Pancreas (tissue), 10 donors: ENCODE data around the gene ARID3B. TPM values are rescaled to one million over a fixed set of nuclear protein-coding genes. Genes with fewer than 3 reads are reported as not detected.

Source experiments
- ATAC-seq, 4 donors: fragments of 200-7000 bp; cut with Tn5 transposase; one replicate each; pipeline versions ENCODE4 v1.8.0 to v1.9.1; 2020; ENCODE audit warnings: mild to moderate bottlenecking in 4 of 4, moderate library complexity in 4 of 4
- DNase-seq, 6 donors: peaks; one replicate each; pipeline ENCODE4 v3.0.0-alpha.2; 2020
- FAIRE-seq: peaks from 2 replicates; lab custom pipeline; 2012; peaks lifted over from hg19 to GRCh38; lab: Jason Lieb, UNC
- H3K27ac ChIP-seq, 4 donors: fragments of 200-600 bp; sonication (generic); 1 replicate in 3 of 4; 2 replicates in 1 of 4; pipeline versions ENCODE4 v1.5.0 to v1.8.0; 2020
- H3K27me3 ChIP-seq, 4 donors: fragments of 200-600 bp; one replicate each; pipeline ENCODE4 v1.8.0; 2021
- H3K36me3 ChIP-seq, 3 donors: fragments of 200-600 bp; sonication (generic) in 1 of 3; one replicate each; pipeline versions ENCODE4 v1.5.0 to v1.8.0; 2020 to 2021
- H3K4me1 ChIP-seq, 3 donors: fragments of 200-600 bp; one replicate each; pipeline ENCODE4 v1.8.0; 2021
- H3K4me3 ChIP-seq, 4 donors: fragments of 200-600 bp; sonication (generic) in 2 of 4; one replicate each; pipeline versions ENCODE4 v1.5.0 to v1.8.0; 2020 to 2021
- H3K9me3 ChIP-seq, 4 donors: fragments of 200-600 bp; one replicate each; pipeline ENCODE4 v1.8.0; 2021
- WGBS, 2 donors: extraction: QIAGEN DNeasy Blood & Tissue Kit; methylation state at CpG; one replicate each; pipeline ENCODE4 v1.1.7; 2013; 5-methylcytosine and 5-hydroxymethylcytosine counted together
- intact Hi-C, 3 donors: fragments of 100-400 bp; cut with DNase I; formaldehyde crosslinking; loops; one replicate each; pipeline versions ENCODE4 v1.11.1 to v1.14.2; 2022
- polyA plus RNA-seq, 2 donors: library from polyadenylated mRNA; stranded (reverse); fragments of 200-250 nt; gene quantifications; one replicate each; pipeline ENCODE4 v1.2.3, GENCODE V29; 2013
- total RNA-seq, 6 donors: library from RNA; stranded (reverse); fragmentation: NEBNext Ultra II Directional in 4 of 6; extraction: Animal tissue kit (Norgen Biotek cat#: 25700) in 4 of 6; gene quantifications; one replicate each; pipeline versions ENCODE4 v1.2.1 to v1.2.4, GENCODE V29; 2021 to 2023
- TF ChIP-seq, protein P1 (sequence below), 4 donors: fragments of 200-600 bp; sonication (generic) in 3 of 4; IDR thresholded peaks; one replicate each; pipeline versions ENCODE4 v1.5.0 to v1.8.0; 2021; ENCODE audit warnings: antibody characterized with exemption in 4 of 4
- donor health status: healthy with polysubstance abuse.
- donor health status: DM: no; HTN: no; CAD: no; lungs with moderate emphysema.
- donor health status: DM: no; HTN: no; CAD: no.
- donor health status: control.
- donor health status: control.
- donor health status: Bipolar disorder and iron deficiency.
- donor health status: DM: yes; HTN: yes; CAD: no.
- donor health status: DM: no; HTN: no; CAD: no.
- donor health status: DM: no; HTN: no; CAD: no.
- donor health status: DM: yes; HTN: yes; CAD: no.

Gene ARID3B
- total and polyA plus RNA-seq, 8 donors, result 2.9 to 4.8 (median 3.8) TPM

DNA sequence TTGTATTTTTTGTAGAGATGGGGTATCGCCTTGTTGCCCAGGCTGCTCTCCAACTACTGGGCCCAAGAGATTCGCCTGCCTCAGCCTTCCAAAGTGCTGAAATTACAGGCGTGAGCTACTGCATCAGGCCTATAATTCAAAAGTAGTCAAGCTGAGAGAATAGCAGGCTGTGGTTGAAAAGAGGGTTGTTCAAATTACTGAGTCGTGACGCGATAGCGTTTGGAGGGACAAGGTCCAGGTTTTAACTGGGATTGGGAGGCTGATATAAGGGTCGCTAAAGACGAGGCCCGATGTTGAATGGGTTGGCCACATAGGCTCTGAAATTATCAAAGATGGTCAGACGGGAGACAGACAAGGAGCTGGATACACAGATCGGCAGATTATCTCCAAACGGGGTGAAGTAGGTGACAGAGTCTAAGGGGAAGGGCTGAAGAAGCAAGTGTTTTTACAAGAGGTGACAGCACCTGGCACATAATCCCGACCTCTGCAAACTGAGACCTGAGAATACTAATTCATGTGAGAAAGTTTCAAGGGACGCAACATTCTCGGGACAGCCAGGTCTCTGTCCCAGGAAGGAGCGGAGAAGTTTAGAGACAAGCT, 759 bp upstream of the ARID3B start:
- Histone ChIP-seq H3K9me3 (no peaks in the 10 kb centered on the region), H3K36me3 (no peaks in the 10 kb centered on the region), H3K4me1 (peaks cover 0 to 13% (median 9%) of the 10 kb centered on the region in 3 donors), H3K27ac (peak overlapping the region; percentile 24 to 64 (median 44)), H3K4me3 (peak overlapping the region; percentile 59 to 96 (median 76)), H3K27me3 (no peaks in the 10 kb centered on the region)
- FAIRE-seq (no peak), ATAC-seq (no peak), DNase-seq (no peak)
- intact Hi-C loops, result loop anchor here in 1 of 3 donors (10.0 kb wide), 1 partner anchor 75 kb away; the partner anchor contains the start of gene CLK3
- TF ChIP-seq, protein P1, sequence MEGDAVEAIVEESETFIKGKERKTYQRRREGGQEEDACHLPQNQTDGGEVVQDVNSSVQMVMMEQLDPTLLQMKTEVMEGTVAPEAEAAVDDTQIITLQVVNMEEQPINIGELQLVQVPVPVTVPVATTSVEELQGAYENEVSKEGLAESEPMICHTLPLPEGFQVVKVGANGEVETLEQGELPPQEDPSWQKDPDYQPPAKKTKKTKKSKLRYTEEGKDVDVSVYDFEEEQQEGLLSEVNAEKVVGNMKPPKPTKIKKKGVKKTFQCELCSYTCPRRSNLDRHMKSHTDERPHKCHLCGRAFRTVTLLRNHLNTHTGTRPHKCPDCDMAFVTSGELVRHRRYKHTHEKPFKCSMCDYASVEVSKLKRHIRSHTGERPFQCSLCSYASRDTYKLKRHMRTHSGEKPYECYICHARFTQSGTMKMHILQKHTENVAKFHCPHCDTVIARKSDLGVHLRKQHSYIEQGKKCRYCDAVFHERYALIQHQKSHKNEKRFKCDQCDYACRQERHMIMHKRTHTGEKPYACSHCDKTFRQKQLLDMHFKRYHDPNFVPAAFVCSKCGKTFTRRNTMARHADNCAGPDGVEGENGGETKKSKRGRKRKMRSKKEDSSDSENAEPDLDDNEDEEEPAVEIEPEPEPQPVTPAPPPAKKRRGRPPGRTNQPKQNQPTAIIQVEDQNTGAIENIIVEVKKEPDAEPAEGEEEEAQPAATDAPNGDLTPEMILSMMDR (IDR thresholded peaks at IDR 0.05), result no peak
- 2 to 3% methylated on average over 17 of the region's 17 CpGs for WGBS, 2 donors

DNA sequence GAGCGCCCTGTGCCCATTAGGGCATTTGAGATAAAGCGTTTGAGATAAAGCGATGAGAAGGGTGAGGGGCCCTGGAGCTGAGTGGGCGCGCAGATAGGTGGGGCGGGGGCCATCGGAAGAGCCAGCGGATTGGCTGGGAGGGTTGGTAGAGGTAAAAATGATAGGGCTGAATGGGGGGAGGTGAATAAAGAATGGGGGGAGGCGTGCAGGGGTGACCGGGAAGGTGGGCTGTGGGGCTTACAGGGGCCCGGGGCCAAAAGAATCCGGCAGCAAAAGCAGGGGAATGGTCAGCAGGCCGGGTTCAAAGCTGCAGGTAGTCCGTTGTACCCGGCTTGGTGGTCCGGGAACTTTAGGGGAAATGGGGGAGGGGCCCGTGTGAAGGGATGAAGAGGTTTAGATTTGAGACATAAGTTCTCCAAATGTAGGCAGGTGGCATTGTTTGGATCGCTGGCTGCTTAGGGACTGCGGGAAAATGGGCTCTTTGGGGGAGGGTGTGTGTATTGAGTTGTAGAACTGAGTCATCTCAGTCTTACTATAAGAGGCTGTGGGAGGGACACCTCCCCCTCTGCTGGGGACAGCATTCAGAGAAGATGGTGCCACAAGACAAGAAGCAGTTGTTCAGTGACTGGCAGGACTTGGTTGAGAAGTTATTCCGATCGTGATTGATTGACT, 610 bp downstream of the ARID3B start:
- H3K27ac ChIP-seq, result peak overlapping the region; percentile 51 to 64 (median 57)

DNA sequence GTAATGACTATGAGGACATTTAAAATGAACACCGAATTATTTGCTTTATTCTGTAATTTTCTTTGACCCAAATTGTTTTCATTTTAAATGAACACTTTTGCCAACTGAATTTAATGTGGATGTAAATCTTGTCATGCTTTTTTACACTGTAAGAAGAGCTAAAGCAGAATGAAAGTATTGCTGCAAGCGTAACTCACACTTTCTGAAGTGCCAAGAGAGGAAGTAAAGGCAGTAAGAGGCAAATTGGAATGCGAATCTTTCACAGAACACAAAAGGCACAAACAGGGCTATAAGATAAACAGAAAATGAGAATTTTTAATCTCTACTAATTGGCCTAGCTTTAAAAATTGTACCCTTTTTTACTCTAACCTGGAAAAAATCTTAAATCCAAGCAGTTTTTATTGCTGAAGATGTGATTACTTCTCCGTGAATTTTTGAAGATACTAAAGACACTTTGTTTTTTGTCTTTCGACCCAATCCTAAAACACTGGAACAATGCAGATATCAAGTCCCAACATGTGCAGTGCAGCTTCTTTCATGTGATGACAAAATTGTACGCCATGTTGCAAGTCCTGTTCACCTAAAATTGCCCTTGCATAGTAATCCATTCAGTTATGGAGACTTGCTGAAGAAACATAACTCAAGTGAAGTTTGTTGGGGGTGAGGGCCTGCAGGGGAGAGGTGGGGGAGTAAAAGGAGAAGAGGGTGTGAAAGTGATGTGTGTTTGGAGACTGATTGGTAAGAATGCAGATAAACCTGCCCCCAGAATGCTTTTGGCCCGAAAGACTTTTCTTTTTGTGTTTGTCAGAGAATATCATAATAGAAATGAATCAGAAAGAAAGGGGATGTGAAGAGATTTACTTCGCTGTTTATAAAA, 1.4 kb downstream of the ARID3B start:
- Histone ChIP-seq H3K4me3 (peak overlapping the region in 3 of 4 donors; percentile 91 to 96 (median 92)), H3K4me1 (peaks cover 11 to 26% (median 24%) of the 10 kb centered on the region in 3 donors), H3K27ac (no peak overlapping the region), H3K36me3 (no peaks in the 10 kb centered on the region), H3K27me3 (no peaks in the 10 kb centered on the region), H3K9me3 (no peaks in the 10 kb centered on the region)
- FAIRE-seq (no peak), DNase-seq (no peak), ATAC-seq (no peak)
- intact Hi-C loops, result loop anchor here in 1 of 3 donors (10.0 kb wide), 1 partner anchor 72 kb away; the partner anchor contains the start of gene CLK3
- TF ChIP-seq, protein P1 (IDR thresholded peaks at IDR 0.05), result no peak
- 60 to 65% methylated on average over 8 of the region's 8 CpGs for WGBS, 2 donors

More for the DNA sequence above, 610 bp downstream of the ARID3B start:
- DNase-seq, result peak in 5 of 6 donors; percentile 21 to 59 (median 40)
- peak in 3 of 4 donors; percentile 2 to 26 (median 22) for ATAC-seq
- intact Hi-C loops, result loop anchor here in 1 of 3 donors (10.0 kb wide), 1 partner anchor 73 kb away; the partner anchor contains the start of gene CLK3
- Histone ChIP-seq H3K27me3 (no peaks in the 10 kb centered on the region), H3K9me3 (no peaks in the 10 kb centered on the region), H3K4me3 (peak overlapping the region; percentile 81 to 96 (median 92)), H3K36me3 (no peaks in the 10 kb centered on the region), H3K4me1 (peaks cover 10 to 24% (median 17%) of the 10 kb centered on the region in 3 donors)
- TF ChIP-seq, protein P1 (IDR thresholded peaks at IDR 0.05), result no peak
- WGBS, 2 donors, result 1 to 2% methylated on average over 21 of the region's 21 CpGs
- no peak for FAIRE-seq

DNA sequence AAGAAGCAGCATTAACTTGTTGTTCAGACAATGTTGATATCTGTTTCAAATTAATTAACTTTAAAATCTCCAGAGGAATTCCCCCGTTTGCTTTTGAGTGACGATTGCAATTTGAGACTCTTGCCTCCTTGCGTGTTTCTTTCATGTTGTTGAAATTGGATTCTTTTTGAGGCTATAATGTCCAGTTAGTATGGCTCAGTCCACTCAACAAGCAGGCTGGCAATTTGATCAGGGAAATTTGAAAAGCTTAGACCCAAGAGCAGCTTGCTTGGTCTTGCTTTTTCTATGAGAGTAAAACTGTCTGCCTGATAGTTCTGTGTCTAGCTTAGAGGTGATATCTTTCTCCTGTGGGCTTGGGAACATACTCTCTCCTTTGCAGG, 2.0 kb downstream of the ARID3B start:
- 43 to 55% methylated on average over 3 of the region's 3 CpGs for WGBS, 2 donors
- peaks cover 11 to 26% (median 24%) of the 10 kb centered on the region in 3 donors for H3K4me1 ChIP-seq

More for the DNA sequence above, 2.0 kb downstream of the ARID3B start:
- H3K4me3 ChIP-seq, result no peak overlapping the region
- FAIRE-seq (no peak), ATAC-seq (no peak), DNase-seq (no peak)
- H3K27me3 ChIP-seq, result no peaks in the 10 kb centered on the region
- TF ChIP-seq, protein P1 (IDR thresholded peaks at IDR 0.05), result no peak
- no peak overlapping the region for H3K27ac ChIP-seq
- H3K9me3 ChIP-seq, result no peaks in the 10 kb centered on the region
- intact Hi-C loops, result loop anchor here in 1 of 3 donors (10.0 kb wide), 1 partner anchor 72 kb away; the partner anchor contains the start of gene CLK3
- no peaks in the 10 kb centered on the region for H3K36me3 ChIP-seq
